Peyer's patch (tissue), 4 donors: ENCODE measurements around the gene NAA50.

ENCODE experiments used
- CTCF ChIP-seq, 6 experiments: fragments of 450-650 bp in 4 of 6; fragments of 200-600 bp in 2 of 6; sonication (generic) in 1 of 6; IDR thresholded peaks; one replicate each; pipeline ENCODE4 v1.5.1; 2017 to 2019; ENCODE audit warnings: antibody characterized with exemption in 6 of 6, mild to moderate bottlenecking in 3 of 6, moderate library complexity in 1 of 6
- POLR2A ChIP-seq, 2 donors: fragments of 450-650 bp; IDR thresholded peaks; one replicate each; pipeline ENCODE4 v1.5.1; 2017; ENCODE audit warnings: antibody characterized with exemption in 2 of 2, mild to moderate bottlenecking in 2 of 2, moderate library complexity in 2 of 2

- TF ChIP-seq CTCF (IDR thresholded peaks at IDR 0.05) (no peak), POLR2A (IDR thresholded peaks at IDR 0.05) (no peak)
These were observed 55.6 kb downstream of the NAA50 start for GRCh38 chr3:113690482-113690881.
